Stimulated activated naive CD4-positive, alpha-beta T cell treated with Interleukin-2 at 50 U/mL for 16 hours (primary cell): Measurements from ENCODE around the gene HACD3.
A peak's percentile ranks its signal among the peaks of the same experiment; 100 is the strongest.

ENCODE experiments used
- DNase-seq: peaks from one replicate; lab custom pipeline; 2025; lab: John Stamatoyannopoulos, UW

HACD3 gene, protein sequence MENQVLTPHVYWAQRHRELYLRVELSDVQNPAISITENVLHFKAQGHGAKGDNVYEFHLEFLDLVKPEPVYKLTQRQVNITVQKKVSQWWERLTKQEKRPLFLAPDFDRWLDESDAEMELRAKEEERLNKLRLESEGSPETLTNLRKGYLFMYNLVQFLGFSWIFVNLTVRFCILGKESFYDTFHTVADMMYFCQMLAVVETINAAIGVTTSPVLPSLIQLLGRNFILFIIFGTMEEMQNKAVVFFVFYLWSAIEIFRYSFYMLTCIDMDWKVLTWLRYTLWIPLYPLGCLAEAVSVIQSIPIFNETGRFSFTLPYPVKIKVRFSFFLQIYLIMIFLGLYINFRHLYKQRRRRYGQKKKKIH

DNA sequence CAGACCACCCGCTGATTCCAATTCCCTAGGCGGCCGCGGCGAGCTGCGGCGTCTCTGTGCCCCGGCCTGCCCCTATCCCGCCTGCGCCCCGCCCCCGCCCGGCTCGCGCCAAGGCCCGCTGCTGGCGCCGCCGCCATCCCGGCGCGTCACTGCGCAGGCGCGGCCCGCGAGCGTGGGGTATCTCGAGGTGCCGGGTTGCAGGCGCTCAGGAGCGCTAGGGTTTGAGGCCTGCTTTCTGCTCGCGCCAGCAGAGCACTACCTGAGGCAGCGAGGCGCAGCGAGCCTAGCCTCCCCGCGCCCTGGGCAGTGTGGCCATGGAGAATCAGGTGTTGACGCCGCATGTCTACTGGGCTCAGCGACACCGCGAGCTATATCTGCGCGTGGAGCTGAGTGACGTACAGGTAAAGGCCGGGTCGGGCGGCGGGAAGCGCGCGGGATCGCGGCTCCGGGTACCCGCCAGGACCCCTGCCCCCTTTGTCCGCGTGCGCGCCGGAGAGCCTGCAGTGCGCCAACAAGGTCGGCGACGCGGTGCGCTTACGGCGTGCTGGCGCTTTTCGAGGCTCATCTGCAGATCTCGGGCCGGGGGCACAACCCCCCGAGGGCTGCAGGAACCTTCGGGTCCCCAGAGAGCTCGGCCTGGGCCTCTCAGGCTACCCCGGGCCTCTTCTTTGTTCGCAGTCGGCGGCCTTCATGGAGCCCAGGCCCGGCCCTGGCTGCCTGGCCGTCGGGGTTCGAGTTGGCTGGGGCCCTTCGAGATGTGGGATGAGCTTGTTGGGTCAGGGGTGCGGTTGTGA, at the start of gene HACD3:
HACD3 (plus strand) TSS at position 146 of the 794 bp plus-strand sequence; CDS start at position 315, 169 bp downstream.
- peak; percentile 86 for DNase-seq

DNA sequence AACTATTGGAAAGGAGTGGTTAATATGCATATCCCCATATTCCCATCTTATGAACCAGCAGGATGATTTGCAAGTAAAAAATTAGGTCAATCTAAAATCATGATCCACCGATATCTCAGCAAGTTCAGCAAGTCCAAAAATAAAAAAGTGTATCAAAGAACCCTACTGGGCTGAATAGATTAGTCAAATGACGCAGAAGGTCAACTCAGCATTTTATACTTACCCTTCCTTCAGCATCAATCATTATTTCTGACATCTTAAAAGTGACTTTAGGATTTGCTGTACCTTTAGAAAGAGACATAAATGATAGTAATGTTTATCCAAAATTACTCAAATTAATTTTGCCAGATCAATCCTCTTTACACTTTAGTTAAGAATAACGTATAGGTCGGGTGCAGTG, 45.4 kb upstream of the HACD3 start:
- no peak for DNase-seq

DNA sequence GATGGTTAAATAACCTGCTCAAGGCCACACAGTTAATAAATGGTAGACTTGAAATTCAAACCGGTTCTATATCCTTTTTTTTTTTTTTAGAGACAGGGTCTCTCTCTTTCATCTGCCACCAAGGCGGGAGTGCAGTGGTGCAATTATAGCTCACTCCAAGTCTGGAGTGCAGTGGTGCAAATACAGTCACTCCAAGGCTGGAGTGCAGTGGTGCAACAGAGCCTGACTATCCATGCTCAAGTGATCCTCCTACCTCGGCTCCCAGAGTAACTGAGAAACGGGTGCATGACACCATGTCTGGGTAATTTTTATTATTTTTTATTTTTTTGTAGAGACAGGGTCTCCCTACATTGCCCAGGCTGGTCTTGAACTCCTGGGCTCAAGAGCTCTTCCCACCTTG, 36.2 kb upstream of the HACD3 start:
- DNase-seq = no peak

DNA sequence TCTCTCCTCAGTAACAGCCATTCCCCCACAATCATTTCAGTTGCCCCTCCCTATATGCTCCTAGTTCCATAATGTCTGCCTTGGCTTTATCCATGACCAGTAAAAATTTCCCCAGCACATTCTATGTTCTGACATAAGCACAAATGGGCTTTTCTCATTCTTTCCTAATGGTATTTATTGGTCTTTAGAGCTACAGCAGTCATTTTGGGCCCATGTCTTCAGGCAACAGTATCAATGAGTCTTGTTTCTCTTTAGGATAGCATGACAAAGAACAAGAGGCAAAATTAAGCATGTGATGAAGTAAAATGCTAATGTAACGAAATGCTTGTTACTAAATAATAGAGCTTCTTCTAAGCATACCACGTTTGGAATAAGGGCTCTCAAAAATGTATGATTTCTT, 20.9 kb upstream of the HACD3 start:
- no peak for DNase-seq

DNA sequence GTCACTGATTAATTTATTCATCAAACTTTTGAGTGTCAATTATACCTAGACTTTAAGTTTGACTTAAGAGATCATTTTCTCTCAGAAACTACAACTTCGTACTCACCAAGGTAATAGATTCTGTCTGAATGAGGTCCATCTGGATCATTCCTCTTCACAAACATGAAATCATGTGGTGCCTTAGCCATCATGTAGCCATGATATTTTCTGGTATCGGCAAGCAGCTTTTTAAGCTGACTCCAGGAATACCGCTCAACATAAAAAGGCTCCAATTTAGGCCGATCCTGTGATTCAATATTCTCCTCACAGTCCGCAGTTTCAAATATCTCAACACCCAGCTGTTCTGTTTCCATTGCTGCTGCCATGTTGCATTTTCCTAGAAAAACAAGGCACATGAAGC, 18.1 kb upstream of the HACD3 start:
- DNase-seq = no peak

DNA sequence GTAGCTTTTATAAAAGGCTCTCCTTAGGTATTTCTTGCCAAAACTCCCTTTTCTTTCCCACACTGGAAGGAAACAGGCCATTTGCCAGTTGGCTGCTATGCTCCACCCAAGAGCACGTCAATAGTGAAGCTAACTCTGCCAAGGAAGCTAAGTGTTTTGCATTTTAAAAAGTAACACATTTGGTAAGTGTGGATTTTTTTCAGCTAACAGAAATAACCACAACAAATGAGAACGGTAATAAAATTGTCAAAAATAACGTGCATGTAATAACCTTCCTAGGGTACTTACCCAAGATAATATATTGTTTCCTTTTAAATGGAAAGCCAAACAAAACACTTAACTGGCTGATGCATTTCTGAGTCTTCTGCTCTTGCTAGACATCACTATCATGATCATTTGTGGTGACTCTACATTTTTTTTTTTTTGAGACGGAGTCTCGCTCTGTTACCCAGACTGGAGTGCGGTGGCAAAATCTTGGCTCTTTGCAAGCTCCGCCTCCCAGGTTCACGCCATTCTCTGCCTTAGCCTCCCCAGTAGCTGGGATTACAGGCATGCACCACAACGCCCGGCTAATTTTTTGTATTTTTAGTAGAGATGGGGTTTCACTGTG, 17.4 kb upstream of the HACD3 start:
- DNase-seq = no peak

DNA sequence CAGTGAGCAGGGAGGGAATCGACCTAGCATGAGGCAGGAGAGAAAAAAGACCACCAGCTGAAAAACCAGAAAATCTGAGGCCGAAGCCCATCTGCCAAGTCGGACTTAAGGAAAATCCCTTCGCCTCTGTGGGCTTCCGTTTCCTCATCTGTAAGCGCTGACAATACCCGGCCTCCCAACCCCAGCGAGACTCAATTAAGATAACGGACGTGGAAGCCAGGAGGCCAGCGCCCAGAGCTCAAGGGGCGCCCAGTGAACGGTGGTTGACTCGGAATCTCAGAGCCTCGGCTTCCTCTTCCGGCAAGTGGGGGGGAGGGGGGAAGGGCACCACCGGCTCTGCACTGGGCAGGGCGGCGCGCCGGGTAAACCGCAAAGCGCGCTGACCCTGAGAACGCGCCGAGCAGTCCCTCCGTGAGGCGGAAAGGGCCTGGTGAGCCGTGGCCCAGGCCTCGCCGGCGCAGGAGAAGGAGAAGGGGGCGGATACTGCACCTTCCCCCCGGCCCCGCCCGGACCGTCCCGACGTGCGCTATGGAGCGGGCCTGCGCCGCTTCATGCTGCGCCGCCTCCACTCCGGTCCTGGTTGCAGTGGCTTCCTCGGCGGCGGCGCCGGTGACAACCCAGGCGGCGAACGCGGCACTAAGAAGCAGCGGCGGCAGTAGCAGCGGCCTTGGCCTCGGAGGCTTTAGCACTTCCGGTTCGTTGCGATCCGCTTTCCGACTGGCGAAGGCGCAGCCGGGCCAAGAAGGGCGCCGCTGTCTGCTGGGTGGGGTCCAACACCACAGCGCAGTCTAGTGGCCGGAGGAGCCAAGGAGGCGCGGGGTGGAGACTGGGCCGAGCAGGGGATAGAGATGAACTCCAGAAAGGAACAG, 13.0 kb upstream of the HACD3 start, which contains the start of gene DPP8:
DPP8 (minus strand) TSS at position 693 of the 869 bp plus-strand sequence. CDS start 5,136 bp downstream, outside the sequence.
- DNase-seq = peak; percentile 95

DNA sequence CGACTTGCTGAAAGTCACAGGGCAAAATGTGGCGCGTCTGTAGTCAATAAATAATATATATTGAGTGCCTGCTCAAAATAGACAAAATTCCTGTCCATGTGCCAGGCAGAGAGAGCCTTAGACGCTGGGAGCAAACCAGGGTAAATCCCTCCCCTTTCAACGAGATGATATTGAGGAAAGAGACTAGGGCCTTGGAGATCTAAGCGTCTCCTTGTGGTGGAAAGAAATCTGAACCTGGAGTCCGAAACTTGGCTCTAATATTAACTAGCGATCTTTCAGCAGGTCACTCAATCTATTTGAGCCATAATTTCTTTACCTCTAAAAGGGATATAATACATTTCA, 12.4 kb upstream of the HACD3 start:
- no peak for DNase-seq

DNA sequence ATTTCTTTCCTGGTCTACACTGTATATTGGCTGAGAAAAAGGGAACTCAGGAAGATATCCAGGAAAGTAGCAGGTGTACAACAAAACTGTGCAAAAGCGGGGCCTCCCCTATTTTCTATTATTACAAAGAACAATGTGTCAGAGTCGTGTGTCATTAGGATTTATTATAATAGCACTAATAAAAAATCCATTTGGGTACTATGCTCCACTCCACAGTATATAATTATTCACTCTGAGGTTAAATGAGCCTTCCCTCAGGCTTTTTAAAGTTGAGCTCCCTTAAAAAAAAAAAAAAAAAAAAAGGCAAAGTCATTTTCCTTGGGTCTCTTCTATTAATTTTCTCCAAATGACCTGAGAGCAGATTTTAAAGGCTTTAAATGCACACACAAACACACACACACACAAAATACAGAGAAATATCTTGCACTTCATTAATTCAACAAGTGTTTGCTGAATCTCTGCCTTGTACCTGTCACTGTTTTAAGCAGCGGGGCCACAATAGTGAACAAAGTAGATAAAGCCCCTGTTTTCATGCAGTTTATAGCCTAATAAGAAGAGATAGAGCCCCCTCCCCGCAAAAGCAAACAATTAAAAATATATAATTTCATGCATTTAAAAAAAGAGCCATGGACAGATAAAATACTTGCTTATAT, 11.5 kb upstream of the HACD3 start:
- no peak for DNase-seq

DNA sequence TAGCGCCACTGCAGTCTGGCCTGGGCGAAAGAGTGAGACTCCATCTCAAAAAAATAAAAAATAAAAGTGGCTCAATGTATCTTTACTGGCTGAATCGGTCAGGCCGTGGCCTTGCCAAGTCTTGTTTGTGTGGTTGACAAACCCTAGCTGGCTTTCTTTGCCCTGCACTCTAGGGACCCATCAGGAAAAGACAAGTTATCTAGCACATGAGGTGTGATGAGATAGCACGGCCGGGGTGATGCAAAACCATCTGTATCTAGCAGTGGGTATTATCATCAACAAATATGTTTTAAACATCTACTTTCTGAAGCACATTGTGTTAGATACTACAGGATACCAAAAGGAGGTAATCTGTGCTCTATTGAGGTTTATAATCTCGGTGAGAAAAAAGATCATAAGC, 8.9 kb upstream of the HACD3 start:
- DNase-seq = no peak

DNA sequence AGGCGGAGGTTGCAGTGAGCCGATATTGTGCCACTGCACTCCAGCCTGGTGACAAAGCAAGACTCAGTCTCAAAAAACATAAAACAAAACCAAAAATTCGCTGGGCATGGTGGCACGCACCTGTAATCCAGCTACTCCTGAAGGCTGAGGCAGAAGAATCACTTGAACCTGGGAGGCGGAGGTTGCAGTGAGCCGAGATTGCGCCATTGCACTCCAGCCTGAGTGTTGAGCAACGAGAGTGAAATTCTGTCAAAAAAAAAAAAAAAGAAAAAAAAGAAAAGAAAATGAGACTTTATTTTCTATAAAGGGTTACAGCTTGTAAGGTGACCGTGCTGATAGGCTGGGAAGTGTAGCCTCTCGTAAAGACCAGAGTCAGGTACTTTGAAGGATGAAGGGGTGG, 6.0 kb upstream of the HACD3 start:
- DNase-seq = no peak

DNA sequence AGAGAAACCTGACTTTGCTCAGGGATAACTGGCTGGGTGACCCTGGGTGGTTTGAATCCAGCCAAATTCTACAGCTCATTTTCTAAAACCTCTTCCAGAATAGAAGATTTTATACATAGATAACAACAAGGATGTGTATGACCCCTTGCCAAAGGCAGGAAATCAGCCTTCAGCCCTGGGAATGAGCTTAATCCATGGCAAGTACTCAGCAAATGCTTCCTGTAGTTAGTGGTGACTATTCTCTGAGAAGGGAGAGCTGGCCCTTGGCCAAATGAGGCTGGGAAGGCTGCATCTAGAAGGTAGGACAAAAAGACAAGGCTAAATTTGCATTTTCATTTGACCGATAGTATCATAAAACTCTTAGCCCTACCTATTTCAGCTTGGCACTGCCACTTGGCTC, 4.6 kb upstream of the HACD3 start:
- DNase-seq = no peak

DNA sequence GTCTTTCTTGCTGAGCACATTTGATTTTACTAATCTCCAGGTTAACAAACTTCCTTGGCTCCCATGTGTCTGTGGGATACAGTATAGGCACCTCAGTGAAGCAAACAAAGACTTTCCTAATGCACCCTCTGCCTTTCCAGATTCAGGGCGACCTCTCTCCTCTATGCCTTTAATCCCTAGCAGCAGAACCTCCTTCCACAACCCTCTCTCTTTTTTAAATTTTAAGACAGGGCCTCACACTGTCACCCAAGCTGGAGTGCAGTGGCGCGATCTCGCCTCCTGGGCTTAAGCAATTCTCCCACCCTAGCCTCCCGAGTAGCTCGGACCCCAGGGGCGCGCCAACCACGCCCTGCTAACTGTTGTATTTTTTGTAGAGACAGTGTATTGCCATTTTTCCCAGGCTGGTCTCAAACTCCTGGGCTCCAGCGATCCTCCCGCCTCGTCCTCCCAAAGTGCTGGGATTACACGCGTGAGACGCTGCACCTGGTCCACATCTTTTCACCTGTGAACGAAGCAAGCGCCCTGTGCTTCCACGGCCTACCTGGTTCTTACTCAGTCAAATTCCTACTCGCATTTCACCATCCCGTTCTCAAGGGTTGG, 1.7 kb upstream of the HACD3 start:
- DNase-seq = no peak

DNA sequence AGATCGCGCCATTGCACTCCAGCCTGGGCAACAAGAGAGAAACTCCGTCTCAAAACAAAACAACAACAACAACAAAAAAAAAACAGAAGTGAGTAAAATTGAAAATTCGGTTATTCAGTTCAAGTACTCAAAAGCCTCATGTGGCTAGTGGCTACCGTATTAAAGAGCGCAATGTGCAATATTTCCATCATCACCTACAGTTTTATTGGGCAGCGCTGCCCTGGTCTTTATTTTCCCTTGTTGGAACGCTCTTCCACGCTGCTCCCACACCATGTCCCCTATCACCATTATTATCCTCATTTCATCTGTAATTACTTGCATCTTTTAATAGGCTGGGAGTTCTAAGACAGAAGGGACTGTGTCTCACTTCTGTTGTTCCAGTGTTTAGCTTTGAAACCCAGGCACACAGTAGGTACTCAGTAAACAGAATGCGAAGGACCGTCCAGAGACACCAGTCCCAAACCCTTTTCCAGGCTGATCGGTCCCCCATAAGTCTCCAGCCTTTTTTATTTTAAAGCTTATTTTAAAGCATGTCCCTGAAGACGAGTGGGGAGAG, 423 bp upstream of the HACD3 start:
- no peak for DNase-seq

DNA sequence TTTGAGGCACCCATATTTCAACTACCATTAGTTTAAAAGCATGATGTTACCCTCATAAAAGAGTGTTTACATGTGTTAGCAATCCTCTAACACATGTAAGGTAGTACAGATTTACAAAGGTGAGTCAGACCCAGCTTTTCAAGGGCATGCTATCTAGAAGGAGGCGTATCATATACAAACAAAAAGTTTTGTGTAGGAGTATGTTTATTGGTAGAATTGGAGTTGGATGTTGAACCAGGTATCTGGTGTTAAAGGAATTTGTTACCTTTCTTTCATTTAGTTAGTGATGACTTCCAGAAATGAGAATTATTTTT, 2.4 kb downstream of the HACD3 start:
- DNase-seq = no peak

DNA sequence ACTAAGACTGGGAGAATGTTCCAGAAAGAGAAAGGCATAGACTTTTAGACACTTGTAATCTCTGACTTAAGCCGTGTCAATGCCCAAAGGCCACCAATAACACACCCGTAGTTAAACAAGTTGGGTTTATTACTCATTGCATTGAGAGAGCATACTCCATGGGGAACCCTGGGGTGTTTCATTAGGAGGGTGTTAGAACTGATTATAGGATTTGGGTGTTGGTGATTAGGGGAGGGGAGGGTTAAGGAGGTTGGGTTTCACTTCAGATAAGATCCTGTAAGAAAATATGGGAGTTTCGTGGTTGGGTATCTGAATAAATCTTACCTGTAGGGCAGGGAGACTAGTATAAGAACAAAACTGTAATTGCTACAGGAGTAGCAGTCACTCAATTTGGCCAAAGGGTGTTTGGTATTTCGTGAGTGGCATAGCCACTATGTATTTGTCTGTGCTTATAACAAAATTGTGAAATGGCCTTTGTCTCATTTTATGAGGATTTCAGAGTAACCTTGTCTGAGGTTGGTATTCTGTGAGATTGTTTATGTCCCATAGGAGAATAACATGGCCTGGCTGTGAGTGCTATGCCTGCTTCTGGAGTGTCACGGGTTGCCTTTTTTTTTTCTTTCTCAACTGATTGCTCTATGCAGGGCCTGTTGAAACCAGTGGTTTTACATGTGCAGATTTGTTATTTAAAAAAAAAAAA, 2.9 kb downstream of the HACD3 start:
- no peak for DNase-seq

DNA sequence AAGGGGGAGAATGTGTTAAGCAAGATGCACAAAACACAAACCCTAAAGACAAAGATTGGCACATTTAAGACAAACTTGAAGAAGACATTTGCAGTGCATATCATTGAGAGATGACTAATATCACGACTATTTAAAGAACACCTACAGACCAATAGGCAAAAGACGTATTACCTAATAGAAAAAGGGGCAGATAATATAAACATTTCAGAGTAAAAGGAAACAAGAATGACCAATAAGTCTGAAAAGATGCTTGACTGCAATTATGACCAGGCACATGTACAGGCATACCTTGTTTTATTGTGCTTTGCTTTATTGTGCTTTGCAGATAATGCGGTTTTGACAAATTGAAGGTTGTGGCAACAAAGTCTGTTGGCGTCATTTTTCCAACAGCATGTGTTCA, 4.9 kb downstream of the HACD3 start:
- no peak for DNase-seq

DNA sequence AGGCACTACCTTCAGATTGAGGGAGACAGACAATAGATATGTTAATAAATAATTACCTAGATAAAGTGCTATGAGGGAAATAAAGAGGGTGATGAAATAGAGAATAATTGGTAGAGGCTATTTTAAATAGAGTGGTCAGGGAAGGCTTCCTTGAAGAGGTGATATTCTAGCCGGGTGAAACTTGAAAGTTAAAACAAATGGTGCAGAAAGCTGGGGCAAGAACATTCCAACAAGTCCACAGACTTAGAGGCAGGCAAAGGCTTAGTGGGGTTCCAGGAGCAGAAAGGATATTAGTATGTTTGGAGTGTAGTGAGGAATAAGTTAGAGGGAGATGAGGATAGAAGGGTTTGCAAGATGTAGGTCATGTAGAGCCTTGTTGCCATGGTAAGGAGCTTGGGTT, 10.1 kb downstream of the HACD3 start:
- no peak for DNase-seq

DNA sequence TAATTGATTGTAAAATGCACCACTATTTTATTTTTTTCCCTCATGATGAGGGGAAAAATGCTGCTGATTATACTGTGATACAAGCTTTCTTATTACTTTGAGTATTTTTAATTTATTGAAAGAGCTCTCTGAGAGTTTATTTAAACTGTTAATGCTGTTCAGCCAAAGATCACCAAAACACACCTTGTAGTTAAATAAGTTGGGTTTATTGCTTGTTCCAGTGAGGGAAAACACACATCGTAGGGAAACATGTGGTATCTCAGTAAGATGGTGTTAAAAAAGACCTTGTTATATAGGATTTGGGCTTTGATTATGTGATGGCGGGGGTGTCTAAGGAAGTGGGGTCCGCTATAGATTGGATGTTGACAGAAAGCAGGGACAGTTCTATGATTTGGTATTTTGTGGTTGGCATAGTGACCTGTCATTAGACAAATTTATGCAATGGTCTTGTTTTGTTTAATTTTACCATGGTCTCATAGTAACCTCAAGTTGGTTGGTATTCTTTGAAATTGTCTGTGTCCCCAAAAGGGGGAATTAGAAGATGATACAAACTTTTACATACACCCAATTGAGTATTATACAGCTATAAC, 11.1 kb downstream of the HACD3 start:
- DNase-seq = no peak

DNA sequence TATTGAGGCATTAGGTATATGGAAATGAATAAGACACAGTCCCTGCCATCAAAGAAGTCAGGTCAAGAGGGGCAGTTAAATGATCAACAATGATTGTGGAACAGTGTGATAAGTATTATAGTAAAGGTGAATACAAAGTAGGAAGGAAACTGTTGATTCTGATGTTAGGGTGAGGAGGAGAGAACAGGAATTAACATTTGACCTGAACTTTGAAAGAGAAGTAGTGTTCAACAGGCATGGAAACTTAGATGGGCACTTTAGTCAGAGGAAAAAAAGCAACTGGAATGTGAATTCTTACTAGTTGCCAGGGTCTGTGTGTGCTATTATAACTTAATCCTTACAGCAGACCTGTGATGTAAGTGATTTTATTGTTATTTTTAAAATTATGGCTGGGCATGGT, 17.6 kb downstream of the HACD3 start:
- no peak for DNase-seq
